T-cell (primary cell): Measurements from ENCODE around the gene TIPARP. TPM values are rescaled to one million over a fixed set of nuclear protein-coding genes. Genes with fewer than 3 reads are reported as not detected.

ENCODE experiments used
- ATAC-seq, 4 experiments: fragments of 200-7000 bp in 3 of 4; fragments of 150-1000 bp in 1 of 4; cut with Tn5 transposase; replicated peaks in 1 of 4; 1 replicate in 3 of 4; 2 replicates in 1 of 4; pipeline ENCODE4 v1.10.0; 2021; ENCODE audit warnings: moderate library complexity in 3 of 4, mild to moderate bottlenecking in 2 of 4, moderate number of reproducible peaks in 1 of 4
- CTCF ChIA-PET, 2 donors: fragments of 300-600 bp; sonication (Branson Sonifier 250); formaldehyde crosslinking; loops; one replicate each; lab custom pipeline; 2022; ENCODE audit warnings: antibody characterized with exemption in 2 of 2; lab: Charles Lee
- POLR2A ChIA-PET, 2 donors: fragments of 300-600 bp; sonication (Branson Sonifier 250); formaldehyde crosslinking; loops; one replicate each; lab custom pipeline; 2022; ENCODE audit warnings: antibody characterized with exemption in 2 of 2; lab: Charles Lee
- DNase-seq, 35 experiments: peaks; one replicate each; pipeline versions ENCODE4 v3.0.0 to v3.0.0-alpha.2; 2013 to 2023
- H3K27ac ChIP-seq: one replicate; pipeline ENCODE4 v1.5.1; 2013; ENCODE audit warnings: low read length
- H3K27me3 ChIP-seq, 2 experiments: replicated peaks in 1 of 2; 1 replicate in 1 of 2; 2 replicates in 1 of 2; pipeline versions ENCODE4 v1.6.1 to v1.7.0; 2013; ENCODE audit warnings: low read length in 1 of 2, mixed read lengths in 1 of 2; ENCODE audit not compliant: control insufficient read depth in 2 of 2, insufficient read depth in 2 of 2; ENCODE audit errors: extremely low read depth in 1 of 2
- H3K36me3 ChIP-seq, 2 donors: 1 replicate in 1 of 2; 2 replicates in 1 of 2; pipeline versions ENCODE4 v1.6.1 to v1.7.0; 2013; ENCODE audit warnings: low read length in 1 of 2; ENCODE audit not compliant: control insufficient read depth in 2 of 2, insufficient read depth in 1 of 2; ENCODE audit errors: extremely low read depth in 1 of 2
- H3K4me1 ChIP-seq, 2 experiments: 1 replicate in 1 of 2; 2 replicates in 1 of 2; pipeline versions ENCODE4 v1.6.1 to v1.7.0; 2013; ENCODE audit warnings: low read length in 2 of 2, mixed read lengths in 1 of 2; ENCODE audit not compliant: insufficient read depth in 2 of 2, control insufficient read depth in 1 of 2; ENCODE audit errors: extremely low read depth in 1 of 2
- H3K4me3 ChIP-seq, 2 donors: 1 replicate in 1 of 2; 2 replicates in 1 of 2; pipeline versions ENCODE4 v1.5.1 to v1.7.0; 2013; ENCODE audit warnings: mild to moderate bottlenecking in 2 of 2, low read length in 1 of 2, moderate library complexity in 1 of 2; ENCODE audit not compliant: control insufficient read depth in 1 of 2; ENCODE audit errors: extremely low read depth in 1 of 2
- H3K9me3 ChIP-seq: 2 replicates; pipeline ENCODE4 v1.7.0; 2013
- H3K27ac Mint-ChIP-seq, 2 donors: one replicate each; pipeline ENCODE4 v1.8.0; 2020 to 2021; ENCODE audit warnings: mild to moderate bottlenecking in 2 of 2, mixed read lengths in 2 of 2
- H3K27me3 Mint-ChIP-seq, 2 donors: one replicate each; pipeline ENCODE4 v1.8.0; 2021 to 2022; ENCODE audit warnings: mixed read lengths in 2 of 2
- H3K36me3 Mint-ChIP-seq: one replicate; pipeline ENCODE4 v1.8.0; 2021; ENCODE audit warnings: mixed read lengths
- H3K4me1 Mint-ChIP-seq, 3 donors: one replicate each; pipeline ENCODE4 v1.8.0; 2020 to 2022; ENCODE audit warnings: mixed read lengths in 3 of 3, mild to moderate bottlenecking in 1 of 3
- H3K4me3 Mint-ChIP-seq, 3 donors: one replicate each; pipeline ENCODE4 v1.8.0; 2020 to 2022; ENCODE audit warnings: mild to moderate bottlenecking in 3 of 3, mixed read lengths in 3 of 3, moderate library complexity in 3 of 3
- H3K9me3 Mint-ChIP-seq, 3 donors: one replicate each; pipeline ENCODE4 v1.8.0; 2020 to 2022; ENCODE audit warnings: mixed read lengths in 3 of 3
- WGBS: methylation state at CpG from one replicate; pipeline ENCODE4 v1.1.5; 2013; ENCODE audit warnings: missing lambda C conversion rate; ENCODE audit not compliant: insufficient coverage; 5-methylcytosine and 5-hydroxymethylcytosine counted together
- total RNA-seq, 35 experiments: library from RNA in 6 of 35; stranded (reverse) in 6 of 35; fragments of 120-200 nt in 1 of 35; gene quantifications; one replicate each; pipeline versions ENCODE4 v1.2.1 to v1.2.4 and lab custom pipeline; 2013 to 2026

The TIPARP gene
- total RNA-seq, 5 donors from 2014 or later (not counting 1 experiment from before 2014, with no cell fraction given), result 78.8 to 124 (median 110) TPM

DNA sequence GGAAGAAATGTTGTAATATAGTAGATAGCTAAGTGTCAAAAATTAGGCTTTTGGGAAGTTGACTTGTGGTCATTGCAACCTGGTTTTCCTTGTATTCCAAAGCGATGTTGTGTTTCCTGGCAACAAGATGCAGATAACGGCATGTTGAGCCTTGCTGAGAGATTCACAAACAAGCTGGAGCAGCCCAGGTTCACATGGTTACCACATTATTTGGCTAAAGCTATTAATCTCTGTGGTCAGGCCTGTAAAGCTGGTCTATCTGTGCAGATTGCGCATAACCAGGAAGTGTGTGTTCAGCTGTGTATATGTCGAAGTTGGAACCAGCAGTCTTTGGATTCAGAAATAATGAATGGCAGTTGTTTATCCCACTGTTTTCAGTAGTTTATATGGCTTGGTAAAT lies 6.6 kb downstream of the TIPARP start:
- peaks cover 88% of the 10 kb centered on the region in 3 donors for H3K4me1 Mint-ChIP-seq
- no peaks in the 10 kb centered on the region for H3K9me3 Mint-ChIP-seq
- no peak overlapping the region for H3K27ac Mint-ChIP-seq
- Histone ChIP-seq H3K4me3 (no peak overlapping the region), H3K27me3 (no peaks in the 10 kb centered on the region), H3K27ac (no peak overlapping the region), H3K9me3 (no peaks in the 10 kb centered on the region), H3K4me1 (peaks cover 26 to 38% of the 10 kb centered on the region in 2 experiments), H3K36me3 (peaks cover 0 to 27% of the 10 kb centered on the region in 2 donors)
- no peaks in the 10 kb centered on the region for H3K27me3 Mint-ChIP-seq
- no peak for ATAC-seq
- peak overlapping the region; percentile 42 to 71 (median 42) for H3K4me3 Mint-ChIP-seq
- WGBS, result 68% methylated on average over 2 of the region's 4 CpGs
- ChIA-PET POLR2A (interaction anchor here in 1 of 2 donors (0.6 to 1.0 kb wide), 3 partner anchors 8 to 1495 kb away, joined by 3 to 4 read pairs (median 3); no protein-coding TSS in a partner anchor), CTCF (interaction anchor here in 1 of 2 donors (0.8 to 1.5 kb wide), 3 partner anchors 414 to 496 kb away, joined by 3 to 5 read pairs (median 3); no protein-coding TSS in a partner anchor)
- peaks cover 61% of the 10 kb centered on the region for H3K36me3 Mint-ChIP-seq
- peak in 4 of 35 experiments; percentile 3 to 29 (median 12) for DNase-seq

DNA sequence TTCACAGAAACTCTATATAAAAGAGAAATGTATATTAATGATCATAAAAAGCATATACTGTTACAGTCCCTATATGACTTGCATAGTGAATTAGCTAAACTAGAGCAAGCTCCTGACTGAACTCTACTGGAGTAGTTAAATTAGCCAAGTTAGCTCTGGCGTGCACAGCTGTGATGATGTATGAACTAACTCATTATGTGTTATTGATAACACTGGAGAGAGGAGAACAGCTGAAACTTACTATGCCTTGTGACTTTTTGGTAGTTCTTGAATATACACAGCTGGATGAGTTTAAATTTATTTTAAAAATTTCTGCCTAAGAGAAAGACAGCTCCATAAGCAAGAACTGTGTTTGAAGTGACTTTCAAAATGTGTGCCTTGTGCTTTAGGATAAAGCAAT lies 8.1 kb downstream of the TIPARP start:
- H3K9me3 Mint-ChIP-seq, result no peaks in the 10 kb centered on the region
- Histone ChIP-seq H3K27me3 (no peaks in the 10 kb centered on the region), H3K4me3 (no peak overlapping the region), H3K9me3 (no peaks in the 10 kb centered on the region), H3K36me3 (peaks cover 0 to 26% of the 10 kb centered on the region in 2 donors), H3K4me1 (peaks cover 19 to 29% of the 10 kb centered on the region in 2 experiments), H3K27ac (no peak overlapping the region)
- peaks cover 59% of the 10 kb centered on the region for H3K36me3 Mint-ChIP-seq
- ChIA-PET POLR2A (interaction anchor here (0.7 to 1.0 kb wide), 4 partner anchors 8 to 468 kb away, joined by 3 to 4 read pairs (median 3); partner anchors contain the start of gene TIPARP (in 1 of the 2)), CTCF (interaction anchor here in 1 of 2 donors (1.2 kb wide), 2 partner anchors 28 to 473 kb away, joined by 3 to 5 read pairs; no protein-coding TSS in a partner anchor)
- WGBS, result no CpG with 5 or more reads among the region's 1 CpG
- no peak overlapping the region for H3K27ac Mint-ChIP-seq
- H3K4me1 Mint-ChIP-seq, result peaks cover 85 to 88% (median 86%) of the 10 kb centered on the region in 3 donors
- H3K4me3 Mint-ChIP-seq, result peak overlapping the region in 2 of 3 donors; percentile 34 to 42
- DNase-seq (no peak), ATAC-seq (no peak)
- H3K27me3 Mint-ChIP-seq, result no peaks in the 10 kb centered on the region

DNA sequence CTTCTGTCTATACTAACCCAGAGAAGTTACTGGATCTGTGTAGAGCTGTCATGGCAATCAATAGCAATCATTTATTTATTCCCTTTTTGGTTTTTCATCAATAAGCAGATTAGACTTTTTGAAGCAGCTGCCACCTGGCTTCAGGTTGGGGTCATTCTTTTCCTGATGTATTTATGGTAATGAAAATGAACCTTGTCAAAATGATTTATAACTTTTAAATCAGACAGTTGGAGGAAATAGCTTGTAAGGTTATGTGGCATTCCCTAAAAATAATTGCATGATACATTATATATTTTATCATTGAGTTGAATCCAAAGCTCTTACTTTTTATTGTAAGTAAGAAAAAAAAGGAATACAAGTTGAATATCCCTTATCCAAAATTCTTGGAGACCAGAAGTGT lies 8.6 kb downstream of the TIPARP start:
- Histone ChIP-seq H3K27me3 (no peaks in the 10 kb centered on the region), H3K27ac (no peak overlapping the region), H3K36me3 (peaks cover 0 to 22% of the 10 kb centered on the region in 2 donors), H3K9me3 (no peaks in the 10 kb centered on the region), H3K4me3 (no peak overlapping the region), H3K4me1 (peaks cover 15 to 29% of the 10 kb centered on the region in 2 experiments)
- Mint-ChIP-seq H3K27me3 (no peaks in the 10 kb centered on the region), H3K4me1 (peaks cover 85 to 88% (median 86%) of the 10 kb centered on the region in 3 donors), H3K9me3 (no peaks in the 10 kb centered on the region), H3K36me3 (peaks cover 59% of the 10 kb centered on the region), H3K4me3 (peak overlapping the region in 1 of 3 donors; percentile 2), H3K27ac (no peak overlapping the region)
- no peak for ATAC-seq
- ChIA-PET POLR2A (interaction anchor here (0.6 to 1.0 kb wide), 6 partner anchors 8 to 467 kb away, joined by 3 to 4 read pairs (median 3); partner anchors contain the start of gene TIPARP (in 1 of the 2)), CTCF (interaction anchor here in 1 of 2 donors (1.2 kb wide), 2 partner anchors 27 to 472 kb away, joined by 3 to 5 read pairs; no protein-coding TSS in a partner anchor)
- DNase-seq, result no peak

DNA sequence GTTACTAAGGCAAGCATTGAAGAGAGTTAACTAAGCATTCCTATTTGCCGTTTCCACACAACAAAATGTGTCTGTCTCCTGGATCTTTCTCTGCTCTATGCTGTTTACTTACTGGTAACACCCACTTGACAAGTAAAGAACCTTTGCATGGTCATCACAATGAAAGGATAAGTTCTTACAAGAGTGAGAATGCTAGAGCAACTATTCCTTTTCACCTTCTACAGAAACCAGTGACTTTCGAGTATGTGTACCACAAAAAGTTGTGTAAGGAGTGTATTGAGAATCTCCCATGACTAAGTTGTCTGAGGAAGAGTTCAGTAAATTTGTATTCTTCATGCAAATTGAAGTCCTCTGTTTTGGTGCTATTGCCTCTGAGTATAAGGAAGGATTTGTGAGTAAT lies 10.8 kb downstream of the TIPARP start:
- no peak for DNase-seq
- Histone ChIP-seq H3K36me3 (peaks cover 0 to 6% of the 10 kb centered on the region in 2 donors), H3K27me3 (no peaks in the 10 kb centered on the region), H3K9me3 (no peaks in the 10 kb centered on the region), H3K27ac (no peak overlapping the region), H3K4me1 (peaks cover 17 to 25% of the 10 kb centered on the region in 2 experiments), H3K4me3 (no peak overlapping the region)
- Mint-ChIP-seq H3K36me3 (peaks cover 55% of the 10 kb centered on the region), H3K4me1 (peaks cover 81 to 91% (median 87%) of the 10 kb centered on the region in 3 donors), H3K4me3 (peak overlapping the region; percentile 52 to 66 (median 53)), H3K9me3 (no peaks in the 10 kb centered on the region), H3K27ac (no peak overlapping the region), H3K27me3 (no peaks in the 10 kb centered on the region)
- no CpG with 5 or more reads among the region's 2 CpGs for WGBS
- POLR2A ChIA-PET, result interaction anchor here in 1 of 2 donors (0.5 to 2.7 kb wide), 3 partner anchors 8 to 21 kb away, joined by 4 to 9 read pairs (median 5); no protein-coding TSS in a partner anchor
- CTCF ChIA-PET, result no interaction called here
- ATAC-seq, result no peak

DNA sequence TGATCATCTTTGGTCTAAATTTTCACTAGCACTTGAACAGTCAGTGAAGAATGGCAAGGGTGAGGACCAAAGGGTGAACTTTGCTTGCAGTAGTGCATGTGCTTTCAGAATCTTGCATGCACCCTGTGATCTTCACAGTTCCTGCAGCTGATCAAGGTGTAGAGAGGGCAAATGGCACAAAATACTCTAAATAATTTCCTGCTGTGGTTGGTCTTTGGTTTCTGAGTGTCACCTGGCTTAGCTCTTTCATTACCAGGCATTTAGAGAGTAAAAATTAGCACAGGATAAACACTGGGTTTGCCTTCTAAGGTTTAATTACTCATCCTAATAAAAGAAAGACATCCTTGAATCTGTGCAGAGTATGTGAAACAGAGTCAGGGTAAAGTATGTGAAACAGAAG lies 11.4 kb downstream of the TIPARP start:
- Histone ChIP-seq H3K27me3 (no peaks in the 10 kb centered on the region), H3K9me3 (no peaks in the 10 kb centered on the region), H3K4me1 (peaks cover 17 to 22% of the 10 kb centered on the region in 2 experiments), H3K36me3 (peaks cover 0 to 4% of the 10 kb centered on the region in 2 donors), H3K27ac (no peak overlapping the region), H3K4me3 (no peak overlapping the region)
- DNase-seq (no peak), ATAC-seq (peak; percentile 14 to 38 (median 22))
- Mint-ChIP-seq H3K9me3 (no peaks in the 10 kb centered on the region), H3K27ac (peak overlapping the region in 1 of 2 donors; percentile 12), H3K4me1 (peaks cover 81 to 91% (median 87%) of the 10 kb centered on the region in 3 donors), H3K27me3 (no peaks in the 10 kb centered on the region), H3K4me3 (peak overlapping the region; percentile 52 to 66 (median 53)), H3K36me3 (peaks cover 53% of the 10 kb centered on the region)
- POLR2A ChIA-PET, result interaction anchor here in 1 of 2 donors (0.6 to 2.7 kb wide), 3 partner anchors 9 to 403 kb away, joined by 3 to 9 read pairs (median 5); no protein-coding TSS in a partner anchor
- CTCF ChIA-PET, result interaction anchor here in 1 of 2 donors (1.3 kb wide), 1 partner anchor 445 kb away, joined by 5 read pairs; no protein-coding TSS in a partner anchor

DNA sequence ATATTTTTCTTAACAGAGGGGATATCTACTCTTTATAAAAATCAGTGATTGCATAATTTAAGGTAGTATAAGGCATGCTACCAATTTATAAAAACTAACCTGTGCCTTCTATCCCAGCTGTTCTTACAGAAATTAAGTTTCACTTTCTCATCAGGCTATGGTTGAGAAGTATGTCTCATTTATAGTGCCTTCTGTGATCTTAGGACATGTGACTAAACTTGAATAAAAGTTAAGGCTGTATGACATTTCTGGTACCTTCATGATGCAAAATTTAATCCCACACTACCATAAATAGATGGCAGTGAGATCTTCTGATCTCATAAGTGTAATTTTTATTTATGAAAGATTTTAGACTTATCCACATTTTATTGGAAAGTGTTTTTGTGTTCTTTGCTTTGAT lies 12.6 kb downstream of the TIPARP start:
- Histone ChIP-seq H3K4me3 (no peak overlapping the region), H3K36me3 (no peaks in the 10 kb centered on the region), H3K4me1 (peaks cover 13 to 18% of the 10 kb centered on the region in 2 experiments), H3K27me3 (no peaks in the 10 kb centered on the region), H3K9me3 (no peaks in the 10 kb centered on the region), H3K27ac (no peak overlapping the region)
- CTCF ChIA-PET, result interaction anchor here in 1 of 2 donors (1.3 kb wide), 1 partner anchor 444 kb away, joined by 5 read pairs; no protein-coding TSS in a partner anchor
- Mint-ChIP-seq H3K4me3 (peak overlapping the region in 2 of 3 donors; percentile 31 to 39), H3K4me1 (peaks cover 76 to 91% (median 87%) of the 10 kb centered on the region in 3 donors), H3K27ac (no peak overlapping the region), H3K36me3 (peaks cover 48% of the 10 kb centered on the region), H3K27me3 (no peaks in the 10 kb centered on the region), H3K9me3 (no peaks in the 10 kb centered on the region)
- ATAC-seq (peak in 1 of 4 experiments; percentile 69), DNase-seq (peak in 1 of 35 experiments; percentile 34)
- POLR2A ChIA-PET, result interaction anchor here in 1 of 2 donors (2.7 kb wide), 1 partner anchor 10 kb away, joined by 9 read pairs; no protein-coding TSS in a partner anchor
